Hepatic stellate cell (primary cell): ENCODE data around the gene MDN1.
"Not testable (repeated sequence)": the region's sequence is repeated elsewhere in the genome, so short reads cannot be mapped to it uniquely, and the experiment has no call there.

Experiments used
- DNase-seq: peaks from one replicate; pipeline ENCODE4 v3.0.0; 2011; ENCODE audit warnings: low spot score

MDN1 gene

DNA sequence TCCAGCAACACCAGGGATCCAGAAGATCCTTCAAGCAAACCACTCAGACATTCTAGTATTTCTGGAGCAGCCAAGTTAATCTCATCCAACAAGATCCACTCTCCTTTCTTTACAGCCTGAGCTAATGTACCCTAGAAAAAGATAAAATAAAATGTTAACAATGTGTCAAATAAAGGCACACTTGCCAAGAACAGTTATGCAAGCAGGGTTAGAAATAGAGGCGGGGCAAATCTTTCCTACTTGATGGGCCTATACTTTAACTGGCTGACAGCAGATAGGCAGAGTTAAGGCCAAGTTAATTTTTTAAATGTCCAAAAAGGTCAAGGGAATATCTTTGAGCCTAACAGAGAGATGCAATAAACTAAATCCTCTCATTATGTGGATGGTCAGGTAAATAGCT, 60.8 kb downstream of the MDN1 start:
- DNase-seq = no peak

GRCh38 chr6:89750338-89750737, 69.3 kb downstream of the MDN1 start:
- no peak for DNase-seq

DNA sequence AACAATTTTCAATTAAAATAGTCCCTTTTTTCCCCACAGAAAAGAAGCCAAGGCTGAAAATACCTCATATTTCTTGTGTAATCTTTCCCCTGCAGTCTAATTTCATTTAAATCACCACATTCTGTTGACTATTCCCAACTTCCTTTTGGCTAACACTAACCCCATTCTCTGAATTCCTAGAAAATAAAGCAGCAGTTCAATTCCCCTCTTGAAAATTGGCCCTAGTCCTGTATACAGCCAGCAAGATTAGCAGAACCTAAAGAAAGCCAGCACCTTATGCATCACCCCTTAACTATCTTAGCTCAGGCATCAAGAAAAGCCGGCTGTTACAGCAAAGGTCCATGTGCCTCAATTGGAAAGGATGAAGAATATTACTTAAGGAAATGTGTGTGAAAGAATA, 69.7 kb downstream of the MDN1 start:
- DNase-seq = no peak

- DNase-seq = no peak
Observed at GRCh38 chr6:89745716-89746115, 73.9 kb downstream of the MDN1 start.

GRCh38 chr6:89745096-89745495, 74.5 kb downstream of the MDN1 start:
- DNase-seq = no peak

GRCh38 chr6:89736893-89737292, 82.7 kb downstream of the MDN1 start:
- DNase-seq = no peak

GRCh38 chr6:89734526-89734925, 85.1 kb downstream of the MDN1 start:
- no peak for DNase-seq

- DNase-seq = no peak
Observed at GRCh38 chr6:89731924-89732567, 87.5 kb downstream of the MDN1 start.

GRCh38 chr6:89731262-89731661, 88.3 kb downstream of the MDN1 start:
- DNase-seq = not testable (repeated sequence)

DNA sequence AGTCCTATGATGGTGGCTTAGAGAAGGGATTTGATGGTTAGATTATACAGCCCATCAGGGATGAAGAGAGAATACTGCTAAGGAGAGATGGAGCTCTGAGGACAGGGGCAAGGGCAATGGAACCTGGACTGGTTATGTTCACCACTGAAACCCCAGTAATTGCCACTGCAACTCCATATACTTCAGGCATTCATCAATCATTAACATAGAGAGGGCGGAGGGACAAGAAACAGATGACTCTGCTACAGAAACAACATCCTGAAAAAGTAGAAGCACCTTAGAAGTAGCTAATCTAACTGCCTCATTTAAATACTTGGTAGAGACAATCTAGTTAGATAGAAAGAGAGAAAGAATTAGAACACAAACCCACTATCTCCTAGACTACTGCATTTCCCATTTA, 89.8 kb downstream of the MDN1 start:
- DNase-seq = no peak

GRCh38 chr6:89727501-89727900, 92.1 kb downstream of the MDN1 start:
- no peak for DNase-seq

DNA sequence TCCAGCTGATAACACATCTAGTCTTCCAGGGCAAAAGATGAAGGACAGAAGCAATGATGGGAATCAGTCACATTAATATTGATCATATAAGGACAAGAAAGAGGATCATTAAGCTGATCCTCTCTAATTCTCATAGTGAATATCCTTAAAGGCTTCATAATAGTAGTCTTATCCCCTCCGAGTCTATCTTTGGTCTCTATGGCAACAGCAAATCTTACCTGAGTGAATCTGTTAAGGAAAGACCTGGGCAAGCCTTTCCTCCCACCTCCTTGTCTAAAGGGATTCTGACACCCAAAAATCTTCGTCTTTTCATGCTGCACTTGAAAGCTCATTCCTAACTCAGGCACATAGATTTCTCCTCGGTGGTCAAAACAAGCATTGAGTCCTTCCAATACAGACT, 94.6 kb downstream of the MDN1 start:
- DNase-seq = no peak

GRCh38 chr6:89723046-89723445, 96.5 kb downstream of the MDN1 start:
- DNase-seq = no peak

GRCh38 chr6:89716532-89716931, 103.1 kb downstream of the MDN1 start:
- DNase-seq = no peak

DNA sequence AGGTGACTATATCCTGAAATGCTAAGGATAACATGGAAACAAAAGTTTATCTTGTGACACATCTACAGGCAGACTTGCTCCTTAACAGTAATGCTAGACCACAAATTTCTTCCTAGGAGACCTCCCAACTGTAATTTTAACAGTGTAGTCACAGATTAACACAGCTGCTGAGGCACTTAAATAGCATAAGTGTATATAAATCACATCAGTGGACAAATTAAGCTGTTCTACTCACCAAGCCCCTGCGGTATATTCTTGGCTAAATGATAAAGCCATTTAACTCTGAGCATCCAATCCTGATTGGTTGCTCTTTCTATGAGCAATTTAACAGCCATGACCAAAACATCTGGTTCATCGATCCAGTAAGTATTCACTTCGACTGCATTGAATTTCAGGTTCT, 107.8 kb downstream of the MDN1 start:
- DNase-seq = no peak

- DNase-seq = no peak
Observed at GRCh38 chr6:89708316-89708715, 111.3 kb downstream of the MDN1 start.

DNA sequence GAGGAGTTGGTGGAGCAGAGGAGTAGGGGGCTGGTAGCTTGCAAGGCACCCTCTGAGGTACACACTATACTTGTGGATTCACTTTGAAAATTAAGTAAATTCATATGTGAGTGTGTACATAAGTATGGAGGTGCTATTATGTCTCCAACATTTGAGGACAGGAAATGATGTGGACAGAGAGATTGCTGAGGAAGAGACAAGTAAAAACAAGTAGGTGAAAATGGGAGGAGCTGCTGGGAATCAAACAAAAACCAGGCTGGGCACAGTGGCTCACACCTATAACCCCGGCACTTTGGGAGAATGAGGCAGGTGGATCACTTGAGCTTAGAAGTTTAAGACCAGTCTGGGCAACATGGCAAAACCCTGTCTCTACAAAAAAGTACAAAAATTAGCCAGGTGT, 111.8 kb downstream of the MDN1 start:
- no peak for DNase-seq

DNA sequence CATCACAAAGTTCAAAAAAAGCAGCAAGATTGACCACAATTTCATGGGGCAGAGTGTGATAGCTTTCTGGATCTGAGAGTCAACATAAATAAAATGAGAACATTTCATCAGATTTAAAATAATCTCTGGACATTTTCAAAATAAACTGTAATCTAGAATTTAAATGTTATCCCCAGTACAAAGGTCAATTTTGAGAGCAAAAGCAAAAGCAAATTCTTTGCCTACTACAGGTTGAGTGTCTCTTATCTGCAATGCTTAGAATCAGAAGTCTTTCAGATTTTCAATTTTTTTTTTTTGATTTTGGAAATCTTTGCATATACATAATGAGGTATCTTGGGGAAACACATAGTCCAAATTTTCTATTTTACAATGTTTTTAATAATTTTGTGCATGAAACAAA, 113.5 kb downstream of the MDN1 start:
- DNase-seq = no peak

GRCh38 chr6:89703292-89703691, 116.3 kb downstream of the MDN1 start:
- no peak for DNase-seq

DNA sequence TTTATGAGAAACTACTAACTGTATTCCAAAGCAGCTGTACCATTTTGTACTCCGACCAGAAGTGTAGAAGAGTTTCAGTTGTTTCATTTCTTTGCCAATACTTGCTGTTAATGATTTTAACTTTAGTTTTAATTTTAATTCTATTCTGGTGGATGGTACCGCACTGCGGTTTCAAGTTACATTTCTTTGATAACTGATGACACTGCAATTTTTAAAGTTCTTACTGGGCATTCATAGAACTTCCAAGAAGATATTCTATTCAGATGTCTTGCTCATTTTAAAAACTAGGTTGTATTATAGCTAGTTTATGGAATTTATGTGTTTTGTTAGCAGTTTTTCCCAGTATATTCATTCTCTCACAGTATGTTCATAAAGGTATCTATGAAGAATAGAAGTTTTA, 117.2 kb downstream of the MDN1 start:
- DNase-seq = no peak

DNA sequence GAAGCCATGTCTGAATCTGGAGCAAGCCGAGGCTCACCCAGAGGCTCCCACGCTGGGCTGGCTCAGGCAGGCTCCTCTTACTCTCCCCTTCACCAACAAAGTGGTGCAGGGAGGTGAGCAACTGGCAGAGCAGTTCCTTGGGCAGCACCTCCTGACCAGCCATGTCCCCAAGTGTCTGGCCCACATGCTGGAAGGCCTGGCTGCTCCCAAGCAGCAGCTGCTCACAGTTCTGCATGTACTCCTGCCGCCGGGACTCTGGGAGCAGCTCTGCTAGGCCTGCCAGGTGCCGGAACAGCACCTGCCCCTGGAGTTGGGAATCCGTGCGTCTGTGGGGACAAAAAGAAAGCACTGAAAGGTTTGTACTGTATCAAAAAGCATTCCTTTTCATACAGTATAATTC, 123.9 kb downstream of the MDN1 start:
- no peak for DNase-seq

GRCh38 chr6:89694428-89694827, 125.2 kb downstream of the MDN1 start:
- no peak for DNase-seq

GRCh38 chr6:89693207-89693606, 126.4 kb downstream of the MDN1 start:
- DNase-seq = no peak

DNA sequence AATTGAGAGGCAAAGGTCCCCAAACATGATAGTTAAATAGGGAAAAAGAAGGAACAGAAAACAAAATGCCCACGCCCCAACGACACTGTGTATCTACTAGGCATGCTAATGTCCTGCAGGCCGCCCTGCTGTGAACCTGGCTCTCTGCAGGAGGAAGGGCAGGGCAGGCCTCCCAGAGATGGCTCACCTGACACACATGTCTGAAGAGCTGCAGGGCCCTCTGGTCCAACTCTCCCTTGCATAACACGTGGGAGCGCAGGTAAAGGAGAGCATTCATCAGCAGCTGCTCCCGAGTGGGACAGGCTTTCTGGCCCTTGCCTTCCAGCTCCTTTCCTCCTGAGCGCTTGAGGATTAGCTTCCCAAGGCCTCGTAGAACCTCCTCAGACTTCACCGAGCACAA, 127.3 kb downstream of the MDN1 start:
- no peak for DNase-seq

DNA sequence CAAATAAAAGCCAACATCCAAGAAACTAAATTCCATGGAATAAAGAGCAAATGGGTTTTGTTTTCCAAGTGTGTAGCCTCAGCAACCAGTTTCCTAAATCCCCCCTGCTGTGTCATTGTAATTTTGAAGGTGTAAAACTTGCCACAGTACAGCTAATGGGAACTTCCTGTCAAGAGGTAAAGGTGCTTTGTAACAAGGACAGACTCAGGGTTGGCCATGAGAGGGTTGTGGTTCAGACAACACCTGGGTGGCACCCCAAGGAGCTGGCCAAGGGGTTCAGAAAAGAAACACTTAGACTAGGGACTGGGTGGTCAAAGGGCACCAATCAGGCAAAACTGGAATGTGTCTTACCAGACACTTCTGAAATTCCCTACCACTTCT, 128.7 kb downstream of the MDN1 start:
- DNase-seq = no peak
